ENCODE results near the gene SCAPER.
"Not testable (repeated sequence)": the region's sequence is repeated elsewhere in the genome, so short reads cannot be mapped to it uniquely, and the experiment has no call there.

SCAPER gene

GRCh38 chr15:76566276-76566675 lies 338.9 kb downstream of the SCAPER start:
- DNase-seq, result peak; percentile 20

DNA sequence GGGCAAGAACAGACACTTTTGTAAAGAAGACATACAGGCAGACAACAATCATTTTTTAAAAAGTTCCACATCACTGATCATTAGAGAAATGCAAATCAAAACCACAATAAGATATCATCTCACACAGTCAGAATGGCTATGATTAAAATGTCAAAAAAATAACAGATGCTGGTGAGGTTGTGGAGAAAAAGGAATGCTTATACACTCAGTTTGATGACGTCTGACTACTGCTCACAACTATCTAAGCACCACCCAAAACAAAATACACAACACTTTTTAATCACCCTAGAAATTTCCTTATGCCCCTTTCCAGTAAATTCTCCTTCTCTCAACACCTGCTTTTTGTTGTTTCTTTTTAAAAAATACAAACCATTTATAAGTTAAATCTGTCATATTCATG lies 339.8 kb downstream of the SCAPER start:
- DNase-seq, result no peak

GRCh38 chr15:76555247-76555646 lies 349.9 kb downstream of the SCAPER start:
- DNase-seq, result no peak

DNA sequence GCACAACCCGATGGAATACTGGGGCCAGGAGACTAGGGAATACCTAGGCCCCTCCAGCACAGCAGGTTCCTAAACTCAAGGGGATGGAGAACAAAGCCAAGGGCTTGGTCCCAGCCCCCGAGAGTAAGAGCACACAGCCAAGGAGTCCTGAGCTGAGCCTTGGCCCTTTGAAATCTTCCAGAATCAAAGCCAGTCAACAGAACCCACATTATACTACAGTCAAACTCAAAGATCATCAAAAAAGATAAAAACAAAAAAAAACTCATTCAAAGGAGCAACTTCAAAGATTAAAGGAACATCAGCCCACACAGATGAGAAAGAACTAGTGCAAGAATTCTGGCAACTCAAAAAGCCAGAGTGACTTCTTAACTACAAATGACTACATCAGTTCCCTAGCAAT lies 351.6 kb downstream of the SCAPER start:
- DNase-seq, result no peak

DNA sequence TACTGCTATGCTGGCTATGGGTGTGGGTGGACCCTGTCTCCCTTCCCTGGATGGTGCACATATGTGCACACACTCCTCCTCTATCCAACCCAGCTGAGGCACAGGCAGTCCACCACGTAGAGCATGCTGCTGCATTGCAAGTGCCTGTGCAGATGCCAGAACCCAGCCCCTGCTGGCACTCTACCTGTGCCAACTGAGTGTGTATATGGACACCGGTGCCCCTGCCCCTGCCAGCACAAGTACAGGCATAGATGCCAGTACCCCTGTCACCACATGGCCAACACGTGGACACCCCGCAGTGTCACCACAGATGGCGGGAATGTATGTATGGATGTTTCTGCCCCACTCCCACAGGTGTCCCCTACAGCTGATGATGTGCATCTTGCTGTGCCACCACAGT lies 352.0 kb downstream of the SCAPER start:
- DNase-seq, result no peak

GRCh38 chr15:76546805-76547204 lies 358.3 kb downstream of the SCAPER start:
- DNase-seq, result no peak

- DNase-seq, result peak; percentile 63
Observed at GRCh38 chr15:76533995-76534394, 371.1 kb downstream of the SCAPER start.

- DNase-seq, result peak; percentile 90
Observed at GRCh38 chr15:76533060-76533820, 371.9 kb downstream of the SCAPER start.

GRCh38 chr15:76529911-76530310 lies 375.2 kb downstream of the SCAPER start:
- DNase-seq, result no peak

DNA sequence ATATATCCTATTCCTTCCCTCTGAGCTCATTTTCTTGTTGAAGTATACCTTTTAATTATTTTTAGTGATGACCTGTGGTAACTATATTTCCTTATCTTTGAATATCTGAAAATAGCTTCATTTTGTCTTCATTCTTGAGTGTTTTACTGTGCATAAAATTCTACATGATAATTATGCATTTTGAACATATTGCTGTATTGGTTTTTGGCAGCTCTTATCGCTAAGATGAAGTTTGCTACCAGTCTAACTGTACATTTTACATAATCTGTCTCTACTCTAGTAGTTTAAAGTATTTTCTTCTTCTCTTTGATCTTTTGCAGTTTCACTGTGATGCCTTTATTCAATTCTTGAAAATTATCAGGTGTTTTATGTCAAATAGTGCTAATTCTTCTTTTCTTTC lies 379.0 kb downstream of the SCAPER start:
- DNase-seq, result no peak

DNA sequence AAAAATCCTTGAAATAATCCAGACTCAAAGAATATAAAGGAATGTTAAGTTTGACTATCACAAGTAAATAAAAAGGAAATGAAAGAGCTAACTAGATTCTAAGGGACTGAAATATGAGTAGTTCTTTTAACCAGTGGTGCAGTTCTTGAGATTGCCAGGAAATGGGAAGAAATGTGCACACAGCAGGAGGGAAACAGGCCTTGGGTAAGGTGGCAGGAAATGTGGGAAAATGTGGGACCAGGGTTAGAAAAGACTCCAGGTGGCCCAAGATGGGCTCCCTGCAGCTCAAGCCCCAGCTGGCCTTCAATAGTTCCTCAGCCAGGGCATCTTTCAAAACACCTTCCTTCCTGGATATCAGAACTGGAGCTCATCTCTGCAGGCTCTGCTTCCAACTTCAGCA lies 387.2 kb downstream of the SCAPER start:
- DNase-seq, result no peak

GRCh38 chr15:76514282-76514681 lies 390.9 kb downstream of the SCAPER start:
- no peak for DNase-seq

DNA sequence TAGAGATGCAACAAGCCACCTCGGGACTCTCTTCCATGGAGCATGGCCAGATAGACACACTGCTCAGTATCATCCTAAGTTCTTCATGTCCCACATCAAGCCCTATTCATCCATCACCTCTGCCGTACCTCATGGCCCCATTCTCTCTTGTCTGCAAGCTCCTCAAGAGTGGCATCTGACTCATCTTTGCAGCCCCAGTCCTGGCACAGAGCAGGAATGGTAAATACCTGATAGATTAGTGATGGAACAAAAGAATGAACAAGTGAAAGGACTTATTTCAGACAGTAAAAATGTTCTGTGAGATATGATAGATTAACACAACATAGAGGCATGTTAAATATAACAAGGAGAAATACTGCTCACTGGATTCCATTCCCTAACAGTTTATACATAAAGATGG lies 392.2 kb downstream of the SCAPER start:
- no peak for DNase-seq

- DNase-seq, result not testable (repeated sequence)
Observed at GRCh38 chr15:76510663-76511062, 394.5 kb downstream of the SCAPER start.

DNA sequence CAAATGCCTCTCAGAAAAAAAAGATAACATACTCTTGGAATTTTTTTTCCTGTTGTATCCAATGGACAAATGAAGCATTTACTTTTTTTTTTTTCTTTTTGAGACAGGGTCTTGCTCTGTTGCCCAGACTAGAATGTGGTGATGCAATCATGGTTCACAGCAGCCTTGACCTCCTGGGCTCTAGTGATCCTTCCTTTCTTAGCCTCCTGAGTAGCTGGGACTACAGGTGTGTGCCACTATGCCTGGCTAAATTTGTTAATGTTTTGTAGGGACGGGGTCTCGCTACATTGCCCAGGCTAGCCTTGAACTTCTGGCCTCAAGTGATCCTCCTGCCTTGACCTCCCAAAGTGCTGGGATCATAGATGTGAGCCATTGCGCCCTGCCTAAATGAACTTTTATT lies 401.3 kb downstream of the SCAPER start:
- no peak for DNase-seq

DNA sequence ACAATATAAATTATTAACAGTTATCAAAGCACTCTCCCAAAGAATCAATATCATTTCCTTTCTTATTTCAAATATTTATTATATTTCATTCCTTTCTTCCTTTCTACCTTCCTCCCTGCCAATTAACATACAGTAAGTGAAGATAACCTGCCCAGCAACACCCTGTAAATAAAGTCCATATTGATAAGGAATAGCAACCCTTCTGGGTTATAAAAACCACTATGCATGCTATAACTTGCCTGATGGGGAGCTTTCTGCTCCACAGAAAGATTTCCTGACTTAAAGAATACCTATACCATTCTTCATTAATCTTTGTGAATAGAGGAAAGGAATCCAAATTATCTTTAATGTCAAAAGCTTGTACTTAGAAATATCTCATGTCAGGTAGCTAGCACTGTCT lies 402.0 kb downstream of the SCAPER start:
- DNase-seq, result no peak

DNA sequence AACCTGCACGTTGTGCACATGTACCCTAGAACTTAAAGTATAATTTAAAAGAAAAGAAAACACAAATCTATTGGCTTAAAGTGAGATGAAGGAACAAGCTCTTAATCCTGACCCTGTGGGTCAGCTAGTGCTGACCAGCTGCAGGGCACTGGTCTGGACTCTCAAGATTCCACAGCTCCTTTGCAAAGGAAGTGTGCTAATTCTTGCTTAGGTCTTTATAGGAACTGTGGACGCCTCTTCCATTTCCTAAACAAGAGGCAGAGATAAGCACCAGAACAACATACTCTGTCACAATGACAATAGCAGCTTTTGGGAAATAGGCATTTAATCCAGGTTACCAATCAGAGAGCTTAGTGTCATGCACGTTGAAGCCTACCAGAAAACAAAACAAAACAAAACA lies 402.5 kb downstream of the SCAPER start:
- DNase-seq, result no peak

GRCh38 chr15:76502185-76502584 lies 403.0 kb downstream of the SCAPER start:
- DNase-seq, result not testable (repeated sequence)

- no peak for DNase-seq
Observed at GRCh38 chr15:76501726-76502125, 403.4 kb downstream of the SCAPER start.

DNA sequence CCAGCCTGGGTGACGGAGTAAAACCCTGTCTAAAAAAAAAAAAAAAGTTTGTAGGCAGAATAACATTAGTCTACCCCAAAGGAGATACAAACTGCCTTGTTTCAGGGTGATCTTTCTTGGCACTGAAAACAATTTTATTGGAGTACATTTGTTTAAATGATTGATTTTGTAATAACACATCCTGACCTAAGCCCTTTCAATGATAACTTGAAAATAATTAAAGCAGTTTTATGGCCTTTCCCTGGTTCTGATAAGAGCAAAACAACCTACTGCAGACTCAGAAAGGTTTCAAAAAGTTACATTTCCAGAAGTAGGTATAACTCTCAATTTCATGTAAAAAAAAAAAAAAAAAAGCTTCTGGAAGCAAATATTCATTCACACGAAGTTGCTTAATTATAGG lies 404.1 kb downstream of the SCAPER start:
- no peak for DNase-seq

- DNase-seq, result no peak
Observed at GRCh38 chr15:76495487-76495886, 409.7 kb downstream of the SCAPER start.

DNA sequence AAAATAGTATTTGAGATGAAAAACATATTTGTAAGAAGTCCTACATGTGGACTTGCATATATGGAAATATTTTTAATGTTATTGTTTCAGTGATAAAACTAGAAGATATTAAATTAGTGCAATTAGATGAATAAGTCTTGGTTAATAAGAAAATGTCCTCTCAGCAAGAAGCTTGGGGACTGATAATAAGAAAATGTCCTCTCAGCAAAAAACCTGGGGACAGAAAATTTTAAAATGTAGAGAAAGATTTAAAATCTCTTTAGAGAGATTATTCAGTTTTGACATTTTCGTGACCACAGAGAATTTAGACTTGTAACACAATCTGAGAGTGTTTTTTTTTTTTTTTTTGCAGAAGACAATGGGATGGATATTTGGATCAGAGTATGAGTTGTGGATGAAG lies 412.6 kb downstream of the SCAPER start:
- DNase-seq, result no peak

GRCh38 chr15:76483752-76484151 lies 421.4 kb downstream of the SCAPER start:
- DNase-seq, result no peak

GRCh38 chr15:76483018-76483417 lies 422.1 kb downstream of the SCAPER start:
- no peak for DNase-seq

- DNase-seq, result no peak
Observed at GRCh38 chr15:76480267-76480666, 424.9 kb downstream of the SCAPER start.
